Measurements from ENCODE around the gene CDC25A. TPM values are rescaled to one million over a fixed set of nuclear protein-coding genes. Genes with fewer than 3 reads are reported as not detected.

CDC25A gene
- 10 to 100 TPM in 1 of 2 donors, 1 to 10 TPM in 1; 7.9 to 30.6 TPM for total RNA-seq

DNA sequence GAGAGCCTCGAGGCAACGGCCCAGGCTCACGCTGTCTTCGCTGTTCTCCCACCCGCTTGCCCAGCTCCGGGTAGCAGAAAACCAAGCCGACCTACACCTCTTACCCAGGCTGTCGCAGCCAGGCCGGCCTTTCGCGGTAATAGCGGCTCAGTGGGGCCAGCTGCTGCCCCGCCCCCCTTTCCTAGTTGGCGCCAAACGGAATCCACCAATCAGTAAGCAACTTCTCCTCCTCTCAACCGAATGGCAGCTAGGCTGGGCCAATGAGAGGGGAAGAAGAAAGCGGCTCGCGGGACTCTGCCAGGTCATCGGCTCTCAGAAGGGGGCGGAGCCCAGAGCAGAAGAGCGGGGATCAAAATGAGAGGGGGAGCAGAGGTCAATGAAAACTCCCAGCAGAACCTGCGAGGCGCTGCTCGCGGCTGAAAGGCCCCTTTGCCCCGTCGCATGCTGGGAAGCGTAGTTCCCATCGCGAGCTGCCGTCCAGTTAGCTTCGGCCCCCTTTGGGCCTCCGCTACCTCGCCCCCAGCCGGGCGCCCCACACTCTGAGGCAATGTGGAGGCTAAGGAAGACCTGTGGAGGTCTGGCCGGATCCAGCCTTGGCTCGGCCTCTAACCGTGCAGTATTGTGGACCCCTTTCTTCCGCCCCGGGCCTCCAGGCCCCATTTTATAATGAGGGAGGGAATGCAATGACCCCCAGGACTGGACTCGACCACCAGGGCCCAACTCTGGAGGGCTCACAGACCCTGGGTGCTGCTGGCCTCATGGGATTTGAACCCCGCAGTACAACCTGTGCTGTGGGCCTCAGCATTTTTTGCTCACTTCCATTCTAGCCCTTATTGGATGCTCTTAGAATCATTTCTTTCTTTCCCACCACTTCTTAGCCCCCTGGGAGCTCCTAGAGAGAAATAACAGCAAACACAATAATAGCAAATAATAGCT lies at the start of gene CDC25A:
Gene CDC25A (minus strand): TSS at position 152 of the 936 bp plus-strand sequence. CDS start 470 bp downstream, outside the sequence.

DNA sequence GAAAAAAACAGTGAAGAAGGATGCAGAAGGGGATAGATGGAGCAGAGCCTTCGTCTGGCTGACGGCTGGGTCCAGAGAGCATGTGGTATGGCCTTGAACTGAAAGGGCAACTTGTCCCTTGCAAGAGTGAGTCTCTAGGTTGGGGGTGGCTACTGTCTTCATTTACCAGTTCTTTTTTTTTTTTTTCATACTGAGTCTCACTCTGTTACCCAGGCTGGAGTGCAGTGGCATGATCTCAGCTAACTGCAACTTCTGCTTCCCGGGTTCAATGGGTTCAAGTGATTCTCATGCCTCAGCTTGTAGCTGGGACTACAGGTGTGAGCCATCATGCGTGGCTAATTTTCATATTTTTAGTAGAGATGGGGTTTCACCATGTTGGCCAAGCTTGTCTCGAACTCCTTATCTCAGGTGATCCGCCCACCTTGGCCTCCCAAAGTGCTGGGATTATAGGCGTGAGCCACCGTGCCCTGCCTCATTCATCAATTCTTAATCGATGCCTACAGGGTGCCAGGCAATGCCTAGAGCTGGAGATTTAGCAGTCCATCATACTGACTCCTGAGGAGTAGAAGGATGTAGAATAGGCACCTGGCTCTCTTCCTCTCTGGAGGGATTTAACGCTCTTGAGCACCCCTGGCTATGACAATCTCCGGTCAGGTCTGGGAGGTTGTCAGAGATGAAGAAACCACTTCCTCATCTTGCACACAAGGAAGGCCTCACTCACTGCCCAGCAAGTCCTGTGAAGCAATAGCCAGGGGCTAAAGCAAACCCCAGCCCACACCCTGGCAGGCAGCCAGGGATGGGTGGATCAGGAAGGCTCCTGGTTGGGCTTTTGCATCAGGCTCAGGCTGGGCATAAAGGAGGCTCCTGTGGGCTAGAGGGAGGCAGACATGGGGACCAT lies 34.6 kb upstream of the CDC25A start, which contains the start of gene CAMP:
Gene CAMP (plus strand): TSS at position 880 of the 898 bp plus-strand sequence. CDS start 17 bp downstream, at position 897.

Small RNA genes lying within 50 kb of the gene (small RNA-seq; reads per million reads assigned to genes)
- 0 to 0.04 reads per million in 2 donors for gene MIR4443
- 0.04 to 0.12 reads per million in 2 donors for gene NDUFB1P1
- 0 reads per million in 2 donors for gene RNU7-128P
- gene SNRPFP4, result 0 reads per million in 2 donors

Other genes with a start within 250 kb of the CDC25A start
- 10 to 100 TPM; 88.2 to 88.8 TPM for gene MAP4, start 172.0 kb downstream of the CDC25A start, total RNA-seq
- gene CAMP, start 35.1 kb upstream of the CDC25A start, total RNA-seq, result not detected
- gene ZNF589, start 52.7 kb upstream of the CDC25A start, total RNA-seq, result 10 to 100 TPM; 11.4 to 15.3 TPM
- gene NME6, start 113.0 kb upstream of the CDC25A start, total RNA-seq, result 10 to 100 TPM; 19.6 to 27.6 TPM
- gene SPINK8, start 145.2 kb upstream of the CDC25A start, total RNA-seq, result not detected
- gene FBXW12, start 183.8 kb upstream of the CDC25A start, total RNA-seq, result under 1 TPM in 1 of 2 donors, not detected in 1; 0.33 TPM
- 10 to 100 TPM in 1 of 2 donors, 1 to 10 TPM in 1; 7.0 to 11.7 TPM for gene PLXNB1, start 241.7 kb upstream of the CDC25A start, total RNA-seq

Data from melanocyte of skin (primary cell).